ENCODE measurements around the gene ZSWIM1. TPM values are rescaled to one million over a fixed set of nuclear protein-coding genes. Genes with fewer than 3 reads are reported as not detected.

Gene ZSWIM1
- total and polyA plus RNA-seq, 2 of the 13 experiments (the other 11 are each of a cell fraction or from before 2014, with no cell fraction given) = 9.5 to 11.7 TPM

GRCh38 chr20:45918182-45918737 lies 37.2 kb downstream of the ZSWIM1 start (continued):
- TF ChIP-seq POLR2AphosphoS5 (IDR thresholded peaks at IDR 0.05; ENCODE audit: low read depth, low read length) (no peak), RCOR2 (CRISPR knock-in tag; IDR thresholded peaks at IDR 0.05) (no peak), KLF6 (CRISPR knock-in tag; IDR thresholded peaks at IDR 0.05) (no peak), ATF3 (CRISPR knock-in tag; IDR thresholded peaks at IDR 0.05) (no peak), U2AF1 (optimal IDR thresholded peaks at IDR 0.05; ENCODE audit: low read depth, low read length) (no peak), ZNF331 (CRISPR knock-in tag; IDR thresholded peaks at IDR 0.05) (no peak), WIZ (CRISPR knock-in tag; IDR thresholded peaks at IDR 0.05) (no peak), IKZF5 (CRISPR knock-in tag; IDR thresholded peaks at IDR 0.05) (no peak), ZNF629 (CRISPR knock-in tag; conservative IDR thresholded peaks at IDR 0.05) (no peak), SP1 (IDR thresholded peaks at IDR 0.05) (no peak), SP1 (CRISPR knock-in tag; IDR thresholded peaks at IDR 0.05) (no peak), NR2F6 (IDR thresholded peaks at IDR 0.05) (no peak), NR2F6 (CRISPR knock-in tag; IDR thresholded peaks at IDR 0.05) (no peak), ZSCAN9 (CRISPR knock-in tag; IDR thresholded peaks at IDR 0.05; ENCODE audit: borderline replicate concordance) (no peak), HNRNPL (IDR thresholded peaks at IDR 0.05; ENCODE audit: low read depth, low read length) (no peak), ZNF367 (CRISPR knock-in tag; IDR thresholded peaks at IDR 0.05; ENCODE audit: borderline replicate concordance) (no peak), MTF2 (CRISPR knock-in tag; IDR thresholded peaks at IDR 0.05; ENCODE audit: borderline replicate concordance) (peak; percentile 68; the same call in 1 of the 2 replicates), ZNF12 (CRISPR knock-in tag; IDR thresholded peaks at IDR 0.05) (0 out of 2 replicates have a peak, but pooled peaks have one; percentile 21), KDM5B (CRISPR knock-in tag; IDR thresholded peaks at IDR 0.05; ENCODE audit: borderline replicate concordance) (no peak), ZNF788 (CRISPR knock-in tag; IDR thresholded peaks at IDR 0.05; ENCODE audit: borderline replicate concordance) (0 out of 2 replicates have a peak, but pooled peaks have one; percentile 47), ZFYVE20 (CRISPR knock-in tag; IDR thresholded peaks at IDR 0.05; ENCODE audit: borderline replicate concordance, low read depth) (no peak), THAP9 (CRISPR knock-in tag; IDR thresholded peaks at IDR 0.05; ENCODE audit: borderline replicate concordance) (no peak), ZNF292 (CRISPR knock-in tag; IDR thresholded peaks at IDR 0.05; ENCODE audit: borderline replicate concordance, low read depth) (peak; percentile 45; the same call in 1 of the 2 replicates), TOPORS (CRISPR knock-in tag; IDR thresholded peaks at IDR 0.05) (no peak)
- TF ChIP-seq, protein P1, sequence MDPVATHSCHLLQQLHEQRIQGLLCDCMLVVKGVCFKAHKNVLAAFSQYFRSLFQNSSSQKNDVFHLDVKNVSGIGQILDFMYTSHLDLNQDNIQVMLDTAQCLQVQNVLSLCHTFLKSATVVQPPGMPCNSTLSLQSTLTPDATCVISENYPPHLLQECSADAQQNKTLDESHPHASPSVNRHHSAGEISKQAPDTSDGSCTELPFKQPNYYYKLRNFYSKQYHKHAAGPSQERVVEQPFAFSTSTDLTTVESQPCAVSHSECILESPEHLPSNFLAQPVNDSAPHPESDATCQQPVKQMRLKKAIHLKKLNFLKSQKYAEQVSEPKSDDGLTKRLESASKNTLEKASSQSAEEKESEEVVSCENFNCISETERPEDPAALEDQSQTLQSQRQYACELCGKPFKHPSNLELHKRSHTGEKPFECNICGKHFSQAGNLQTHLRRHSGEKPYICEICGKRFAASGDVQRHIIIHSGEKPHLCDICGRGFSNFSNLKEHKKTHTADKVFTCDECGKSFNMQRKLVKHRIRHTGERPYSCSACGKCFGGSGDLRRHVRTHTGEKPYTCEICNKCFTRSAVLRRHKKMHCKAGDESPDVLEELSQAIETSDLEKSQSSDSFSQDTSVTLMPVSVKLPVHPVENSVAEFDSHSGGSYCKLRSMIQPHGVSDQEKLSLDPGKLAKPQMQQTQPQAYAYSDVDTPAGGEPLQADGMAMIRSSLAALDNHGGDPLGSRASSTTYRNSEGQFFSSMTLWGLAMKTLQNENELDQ (CRISPR knock-in tag; IDR thresholded peaks at IDR 0.05; ENCODE audit: borderline replicate concordance) = no peak
